CD1c-positive myeloid dendritic cell (primary cell): ENCODE results near the gene HPCA.

Source experiments
- DNase-seq: peaks from one replicate; pipeline ENCODE4 v3.0.0-alpha.2; 2016; ENCODE audit errors: extremely low spot score

The HPCA gene

GRCh38 chr1:32933742-32934322 is 47.5 kb downstream of the HPCA start:
- DNase-seq: no peak

- peak; percentile 28 for DNase-seq
Measured at GRCh38 chr1:32934535-32934934, 48.2 kb downstream of the HPCA start.

GRCh38 chr1:32937061-32937460 is 50.8 kb downstream of the HPCA start:
- DNase-seq: no peak

- DNase-seq: peak; percentile 85
Measured at GRCh38 chr1:32939655-32940371, 53.5 kb downstream of the HPCA start.

- DNase-seq: no peak
Measured at GRCh38 chr1:32944180-32944579, 57.9 kb downstream of the HPCA start.
